HG03039 (cell line): ENCODE measurements around the gene DCUN1D4.

Experiments used
- ATAC-seq: cut with Tn5 transposase; IDR thresholded peaks from one replicate; pipeline ENCODE4 v1.9.1; 2021; ENCODE audit warnings: mild to moderate bottlenecking, moderate library complexity; ENCODE audit not compliant: unreplicated experiment

DCUN1D4 gene

DNA sequence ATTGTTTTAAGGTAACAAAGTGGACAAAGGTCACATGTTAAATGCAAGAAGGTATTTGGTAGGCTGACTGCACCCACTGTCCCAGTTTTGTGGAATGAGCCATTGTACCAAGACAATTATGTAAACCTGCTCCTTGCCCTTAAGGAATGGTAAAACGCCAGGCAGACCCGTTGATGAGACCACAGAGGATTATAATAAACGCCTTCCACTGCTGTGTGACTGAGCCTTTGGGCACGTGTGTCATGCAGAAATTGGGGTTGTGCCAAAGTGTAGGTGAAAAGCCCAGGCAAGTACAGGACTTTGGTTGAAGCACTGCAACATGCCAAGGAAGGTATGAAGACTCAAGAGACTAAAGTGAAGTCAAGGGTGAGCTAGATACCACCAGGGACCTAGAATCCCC is 117.5 kb downstream of the DCUN1D4 start:
- no peak for ATAC-seq

DNA sequence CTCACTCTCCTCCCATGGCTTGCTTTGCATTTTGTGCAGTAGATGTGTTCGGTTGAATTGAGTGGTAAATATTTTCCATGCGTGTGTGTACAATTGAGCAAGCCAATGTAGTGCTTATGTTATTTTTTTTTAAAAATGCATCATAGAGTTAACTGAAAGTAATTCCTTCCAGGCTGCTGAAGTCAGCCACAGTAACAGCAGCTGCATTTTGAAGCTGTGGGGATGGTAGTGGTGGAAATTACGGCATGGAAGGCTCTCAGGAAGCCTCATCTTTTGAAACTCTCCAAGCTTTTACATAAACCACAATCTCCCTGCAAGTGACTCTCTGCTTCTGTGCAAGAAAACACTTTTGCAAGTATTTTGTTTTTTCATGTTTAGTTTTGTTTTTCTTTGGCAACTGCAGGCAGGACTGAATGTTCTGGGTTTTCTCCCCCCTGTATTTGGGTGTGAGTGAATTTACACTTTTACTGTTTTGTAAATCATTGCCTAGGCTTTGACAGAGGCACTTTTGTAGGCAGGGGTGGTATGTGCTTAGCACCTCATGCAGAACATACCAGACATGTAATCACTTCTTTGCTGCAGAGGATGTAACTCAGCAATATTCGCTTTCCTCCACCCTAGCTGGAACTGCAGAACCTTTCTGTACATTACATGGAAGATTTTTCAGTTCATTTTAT is 121.0 kb downstream of the DCUN1D4 start:
- ATAC-seq, result no peak

DNA sequence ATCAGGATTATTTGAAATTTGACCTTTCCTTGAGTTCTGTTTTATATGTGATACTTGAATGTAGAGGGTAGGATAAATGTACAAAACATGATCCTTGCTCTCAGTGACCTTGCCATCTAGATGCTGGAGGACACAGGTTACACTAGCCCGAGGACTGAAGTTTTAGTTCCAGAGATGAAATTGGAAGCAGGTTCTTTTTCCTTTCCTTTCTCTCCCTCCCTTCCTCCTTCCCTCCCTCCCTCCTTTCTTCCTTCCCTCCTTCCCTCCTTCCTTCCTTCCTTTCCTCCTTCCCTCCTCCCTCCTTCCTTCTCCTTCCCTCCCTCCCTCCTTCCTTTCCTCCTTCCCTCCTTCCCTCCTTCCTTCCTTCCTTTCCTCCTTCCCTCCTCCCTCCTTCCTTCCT is 122.9 kb downstream of the DCUN1D4 start:
- no peak for ATAC-seq
